GM23338 (cell line): Measurements from ENCODE around the gene TRIM8. TPM values are rescaled to one million over a fixed set of nuclear protein-coding genes. Genes with fewer than 3 reads are reported as not detected.

Experiments
- ATAC-seq: fragments of 200-7000 bp; cut with Tn5 transposase; 3 replicates; pipeline ENCODE4 v1.9.1; 2020
- DNase-seq: peaks from one replicate; pipeline ENCODE4 v3.0.0-alpha.2; 2015; ENCODE audit warnings: low spot score
- H2AFZ ChIP-seq: fragments of 200-600 bp; sonication (generic); 2 replicates; pipeline ENCODE4 v1.8.0; 2016; ENCODE audit warnings: antibody characterized with exemption, mild to moderate bottlenecking, moderate library complexity
- H3F3A ChIP-seq: fragments of 200-600 bp; sonication (generic); replicated peaks from 2 replicates; pipeline ENCODE4 v1.8.0; 2017; ENCODE audit warnings: antibody characterized with exemption, mixed run types, low read depth
- H3K27ac ChIP-seq: fragments of 200-600 bp; sonication (generic); 2 replicates; pipeline ENCODE4 v1.6.1; 2016; ENCODE audit warnings: low read depth
- H3K27me3 ChIP-seq: fragments of 200-600 bp; sonication (generic); 2 replicates; pipeline ENCODE4 v1.8.0; 2016; ENCODE audit warnings: mild to moderate bottlenecking, mixed run types, moderate library complexity; ENCODE audit not compliant: insufficient read depth
- H3K36me3 ChIP-seq: fragments of 200-600 bp; sonication (generic); 2 replicates; pipeline ENCODE4 v1.8.0; 2016; ENCODE audit warnings: mild to moderate bottlenecking; ENCODE audit not compliant: insufficient read depth
- H3K4me1 ChIP-seq: fragments of 200-600 bp; sonication (generic); 2 replicates; pipeline ENCODE4 v1.8.0; 2016; ENCODE audit warnings: mild to moderate bottlenecking, moderate library complexity; ENCODE audit not compliant: insufficient read depth
- H3K4me2 ChIP-seq: fragments of 200-600 bp; sonication (generic); 2 replicates; pipeline ENCODE4 v1.7.1; 2017; ENCODE audit warnings: mixed run types
- H3K4me3 ChIP-seq: fragments of 200-600 bp; sonication (generic); 2 replicates; pipeline ENCODE4 v1.6.1; 2016; ENCODE audit warnings: mixed run types
- H3K79me2 ChIP-seq: fragments of 200-600 bp; sonication (generic); replicated peaks from 2 replicates; pipeline ENCODE4 v1.8.0; 2017; ENCODE audit warnings: mild to moderate bottlenecking; ENCODE audit not compliant: insufficient read depth
- H3K9me2 ChIP-seq: fragments of 200-600 bp; sonication (generic); 2 replicates; pipeline ENCODE4 v1.8.0; 2017; ENCODE audit not compliant: insufficient read depth
- H4K20me1 ChIP-seq: fragments of 200-600 bp; sonication (generic); replicated peaks from 2 replicates; pipeline ENCODE4 v1.8.0; 2017; ENCODE audit warnings: mild to moderate bottlenecking; ENCODE audit not compliant: insufficient read depth
- H3K27ac Mint-ChIP-seq: 2 replicates; pipeline ENCODE4 v1.8.0; 2020; ENCODE audit warnings: inconsistent platforms, mild to moderate bottlenecking, moderate library complexity, mixed read lengths
- H3K27me3 Mint-ChIP-seq: 3 replicates; pipeline ENCODE4 v1.8.0; 2022; ENCODE audit warnings: low read depth, mild to moderate bottlenecking, moderate library complexity, mixed read lengths, inconsistent platforms; ENCODE audit not compliant: insufficient read depth, poor library complexity
- H3K36me3 Mint-ChIP-seq: 3 replicates; pipeline ENCODE4 v1.8.0; 2021; ENCODE audit warnings: low read depth, mild to moderate bottlenecking, inconsistent platforms, moderate library complexity, mixed read lengths
- H3K4me1 Mint-ChIP-seq: 3 replicates; pipeline ENCODE4 v1.8.0; 2020; ENCODE audit warnings: mild to moderate bottlenecking, inconsistent platforms, mixed read lengths
- H3K4me3 Mint-ChIP-seq: 3 replicates; pipeline ENCODE4 v1.8.0; 2021; ENCODE audit warnings: moderate library complexity, mild to moderate bottlenecking, inconsistent platforms, mixed read lengths
- H3K9me3 Mint-ChIP-seq: 3 replicates; pipeline ENCODE4 v1.8.0; 2020; ENCODE audit warnings: moderate library complexity, mild to moderate bottlenecking, inconsistent platforms, mixed read lengths
- CREB1 ChIP-seq: fragments of 250-450 bp; sonication (Bioruptor Pico); IDR thresholded peaks from 2 replicates; pipeline ENCODE4 v1.5.0; 2020; ENCODE audit warnings: low read depth, mild to moderate bottlenecking, moderate library complexity
- EZH2phosphoT487 ChIP-seq: fragments of 200-600 bp; sonication (generic); IDR thresholded peaks from one replicate; pipeline ENCODE4 v1.8.1; 2018; ENCODE audit warnings: antibody characterized with exemption; ENCODE audit not compliant: unreplicated experiment
- JUNB ChIP-seq: IDR thresholded peaks from one replicate; pipeline ENCODE4 v1.6.1; 2016; ENCODE audit warnings: antibody characterized with exemption; ENCODE audit not compliant: unreplicated experiment
- NANOG ChIP-seq: IDR thresholded peaks from 2 replicates; pipeline ENCODE4 v1.6.1; 2016; ENCODE audit warnings: antibody characterized with exemption, borderline replicate concordance
- STAT1 ChIP-seq: IDR thresholded peaks from one replicate; pipeline ENCODE4 v1.6.1; 2016; ENCODE audit warnings: antibody characterized with exemption; ENCODE audit not compliant: unreplicated experiment
- ZNF114 ChIP-seq: fragments of 250-450 bp; sonication (Bioruptor Pico); IDR thresholded peaks from 2 replicates; pipeline ENCODE4 v1.5.0; 2020; ENCODE audit warnings: mild to moderate bottlenecking, moderate library complexity
- ZNF331 ChIP-seq: fragments of 250-450 bp; sonication (Bioruptor Pico); IDR thresholded peaks from 2 replicates; pipeline ENCODE4 v1.5.0; 2020; ENCODE audit warnings: low read depth, mild to moderate bottlenecking, moderate library complexity
- polyA plus RNA-seq: library from polyadenylated mRNA; unstranded; fragments of >200 nt; fragmentation: Nextera tagmentation; extraction: Ambion mirVana; gene quantifications from 2 replicates; pipeline ENCODE4 v1.2.1, GENCODE V29; 2016
- total RNA-seq: library from RNA; depleted of rRNA; stranded (reverse); fragments of >200 nt; shearing (Covaris generic); gene quantifications from 2 replicates; pipeline ENCODE4 v1.2.3, GENCODE V29; 2014
- TF ChIP-seq, protein P1 (sequence below), 2 experiments: fragments of 200-600 bp in 1 of 2; sonication (generic) in 1 of 2; conservative IDR thresholded peaks; 2 replicates each; pipeline versions ENCODE4 v1.5.1 to v1.6.1; 2016 to 2017; ENCODE audit warnings: antibody characterized with exemption in 2 of 2, low read depth in 2 of 2, mild to moderate bottlenecking in 2 of 2, moderate library complexity in 1 of 2
- TF ChIP-seq, protein P2 (sequence below): IDR thresholded peaks from 2 replicates; pipeline ENCODE4 v1.6.1; 2016; ENCODE audit warnings: antibody characterized with exemption
- TF ChIP-seq, protein P3 (sequence below): fragments of 250-450 bp; sonication (Bioruptor Pico); IDR thresholded peaks from 2 replicates; pipeline ENCODE4 v1.5.0; 2020; ENCODE audit warnings: mild to moderate bottlenecking, moderate library complexity
- TF ChIP-seq, protein P4 (sequence below): IDR thresholded peaks from one replicate; pipeline ENCODE4 v1.6.1; 2018; ENCODE audit warnings: antibody characterized with exemption; ENCODE audit not compliant: unreplicated experiment

The TRIM8 gene
- total and polyA plus RNA-seq, 2 experiments from 2014 or later, result 15.1 to 36.7 TPM

DNA sequence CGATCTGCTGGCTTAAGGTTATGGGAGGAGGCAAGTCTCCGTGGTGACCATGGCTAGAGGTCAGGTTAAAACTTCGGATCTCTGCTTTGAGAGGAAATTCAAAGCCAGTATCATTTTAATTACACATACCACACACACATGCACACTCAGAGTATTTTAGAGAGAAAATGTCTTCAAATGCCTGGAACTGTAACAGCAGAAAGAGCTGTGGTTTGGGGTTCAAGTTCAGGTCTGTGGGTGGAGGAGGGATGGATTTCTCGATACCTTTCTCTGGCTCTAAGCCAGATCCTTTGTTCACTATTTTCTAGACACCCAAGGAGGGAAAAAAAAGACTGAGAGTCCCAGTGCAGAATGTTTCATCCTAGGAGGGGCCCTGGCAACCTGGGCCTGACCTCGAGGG, 37.4 kb downstream of the TRIM8 start:
- H4K20me1 ChIP-seq, result no peaks in the 10 kb centered on the region; the same call in 1 of the 2 replicates
- Mint-ChIP-seq H3K27ac (no peak overlapping the region), H3K4me1 (peaks cover 29% of the 10 kb centered on the region), H3K36me3 (peaks cover 30% of the 10 kb centered on the region), H3K4me3 (no peak overlapping the region), H3K27me3 (peaks cover 8% of the 10 kb centered on the region), H3K9me3 (no peaks in the 10 kb centered on the region)
- H3K79me2 ChIP-seq, result no peaks in the 10 kb centered on the region
- no peak for DNase-seq
- H3K9me2 ChIP-seq, result no peaks in the 10 kb centered on the region
- no peaks in the 10 kb centered on the region for H3K27me3 ChIP-seq
- no peak overlapping the region for H3K4me2 ChIP-seq
- H3K36me3 ChIP-seq, result no peaks in the 10 kb centered on the region
- H3K4me1 ChIP-seq, result peaks cover 20% of the 10 kb centered on the region
- 0 out of 2 replicates have a peak, but pooled peaks cover 7% of the 10 kb centered on the region for H3F3A ChIP-seq
- H3K27ac ChIP-seq, result no peak overlapping the region
- TF ChIP-seq, protein P1, sequence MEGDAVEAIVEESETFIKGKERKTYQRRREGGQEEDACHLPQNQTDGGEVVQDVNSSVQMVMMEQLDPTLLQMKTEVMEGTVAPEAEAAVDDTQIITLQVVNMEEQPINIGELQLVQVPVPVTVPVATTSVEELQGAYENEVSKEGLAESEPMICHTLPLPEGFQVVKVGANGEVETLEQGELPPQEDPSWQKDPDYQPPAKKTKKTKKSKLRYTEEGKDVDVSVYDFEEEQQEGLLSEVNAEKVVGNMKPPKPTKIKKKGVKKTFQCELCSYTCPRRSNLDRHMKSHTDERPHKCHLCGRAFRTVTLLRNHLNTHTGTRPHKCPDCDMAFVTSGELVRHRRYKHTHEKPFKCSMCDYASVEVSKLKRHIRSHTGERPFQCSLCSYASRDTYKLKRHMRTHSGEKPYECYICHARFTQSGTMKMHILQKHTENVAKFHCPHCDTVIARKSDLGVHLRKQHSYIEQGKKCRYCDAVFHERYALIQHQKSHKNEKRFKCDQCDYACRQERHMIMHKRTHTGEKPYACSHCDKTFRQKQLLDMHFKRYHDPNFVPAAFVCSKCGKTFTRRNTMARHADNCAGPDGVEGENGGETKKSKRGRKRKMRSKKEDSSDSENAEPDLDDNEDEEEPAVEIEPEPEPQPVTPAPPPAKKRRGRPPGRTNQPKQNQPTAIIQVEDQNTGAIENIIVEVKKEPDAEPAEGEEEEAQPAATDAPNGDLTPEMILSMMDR (conservative IDR thresholded peaks at IDR 0.05; ENCODE audit: low read depth in 2 of 2), result no peak
- TF ChIP-seq JUNB (no peak), ZNF114 (CRISPR knock-in tag) (no peak), CREB1 (CRISPR knock-in tag) (no peak), ZNF331 (no peak), EZH2phosphoT487 (no peak), NANOG (no peak), STAT1 (no peak)
- TF ChIP-seq, protein P2, sequence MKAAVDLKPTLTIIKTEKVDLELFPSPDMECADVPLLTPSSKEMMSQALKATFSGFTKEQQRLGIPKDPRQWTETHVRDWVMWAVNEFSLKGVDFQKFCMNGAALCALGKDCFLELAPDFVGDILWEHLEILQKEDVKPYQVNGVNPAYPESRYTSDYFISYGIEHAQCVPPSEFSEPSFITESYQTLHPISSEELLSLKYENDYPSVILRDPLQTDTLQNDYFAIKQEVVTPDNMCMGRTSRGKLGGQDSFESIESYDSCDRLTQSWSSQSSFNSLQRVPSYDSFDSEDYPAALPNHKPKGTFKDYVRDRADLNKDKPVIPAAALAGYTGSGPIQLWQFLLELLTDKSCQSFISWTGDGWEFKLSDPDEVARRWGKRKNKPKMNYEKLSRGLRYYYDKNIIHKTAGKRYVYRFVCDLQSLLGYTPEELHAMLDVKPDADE, result no peak
- H2AFZ ChIP-seq, result no peak overlapping the region
- ATAC-seq, result no peak
- no peak overlapping the region for H3K4me3 ChIP-seq

DNA sequence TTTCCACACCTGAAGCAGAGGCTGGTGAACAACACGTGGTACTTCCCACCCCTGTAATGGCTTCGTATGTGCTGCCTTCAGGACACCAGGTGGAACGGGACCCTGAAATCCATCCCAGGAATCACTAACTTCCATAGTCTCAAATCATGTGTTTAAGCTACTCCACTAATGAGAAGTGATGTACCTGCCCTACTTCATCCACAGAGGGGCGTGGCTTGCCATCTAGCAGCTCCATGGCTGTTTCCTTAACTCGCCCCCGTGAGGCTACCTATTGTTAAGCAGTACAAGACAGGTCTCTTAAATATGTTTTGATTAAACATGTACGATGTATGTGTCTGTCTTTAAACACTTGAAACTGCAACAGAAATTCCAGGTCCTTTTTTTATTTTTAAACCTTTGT, 38.1 kb downstream of the TRIM8 start:
- no peak overlapping the region for H3K27ac ChIP-seq
- Mint-ChIP-seq H3K4me1 (peaks cover 21% of the 10 kb centered on the region), H3K4me3 (no peak overlapping the region), H3K36me3 (peaks cover 30% of the 10 kb centered on the region), H3K9me3 (no peaks in the 10 kb centered on the region), H3K27me3 (peaks cover 8% of the 10 kb centered on the region), H3K27ac (no peak overlapping the region)
- no peaks in the 10 kb centered on the region for H3K27me3 ChIP-seq
- H3K4me2 ChIP-seq, result no peak overlapping the region
- H3K9me2 ChIP-seq, result no peaks in the 10 kb centered on the region
- H3K36me3 ChIP-seq, result no peaks in the 10 kb centered on the region
- no peak overlapping the region for H3K4me3 ChIP-seq
- no peaks in the 10 kb centered on the region for H3K79me2 ChIP-seq
- H3F3A ChIP-seq, result 0 out of 2 replicates have a peak, but pooled peaks cover 7% of the 10 kb centered on the region
- no peaks in the 10 kb centered on the region; the same call in 1 of the 2 replicates for H4K20me1 ChIP-seq
- H3K4me1 ChIP-seq, result peaks cover 13% of the 10 kb centered on the region
- ATAC-seq, result no peak
- no peak overlapping the region for H2AFZ ChIP-seq
- no peak for DNase-seq
- TF ChIP-seq, protein P3, sequence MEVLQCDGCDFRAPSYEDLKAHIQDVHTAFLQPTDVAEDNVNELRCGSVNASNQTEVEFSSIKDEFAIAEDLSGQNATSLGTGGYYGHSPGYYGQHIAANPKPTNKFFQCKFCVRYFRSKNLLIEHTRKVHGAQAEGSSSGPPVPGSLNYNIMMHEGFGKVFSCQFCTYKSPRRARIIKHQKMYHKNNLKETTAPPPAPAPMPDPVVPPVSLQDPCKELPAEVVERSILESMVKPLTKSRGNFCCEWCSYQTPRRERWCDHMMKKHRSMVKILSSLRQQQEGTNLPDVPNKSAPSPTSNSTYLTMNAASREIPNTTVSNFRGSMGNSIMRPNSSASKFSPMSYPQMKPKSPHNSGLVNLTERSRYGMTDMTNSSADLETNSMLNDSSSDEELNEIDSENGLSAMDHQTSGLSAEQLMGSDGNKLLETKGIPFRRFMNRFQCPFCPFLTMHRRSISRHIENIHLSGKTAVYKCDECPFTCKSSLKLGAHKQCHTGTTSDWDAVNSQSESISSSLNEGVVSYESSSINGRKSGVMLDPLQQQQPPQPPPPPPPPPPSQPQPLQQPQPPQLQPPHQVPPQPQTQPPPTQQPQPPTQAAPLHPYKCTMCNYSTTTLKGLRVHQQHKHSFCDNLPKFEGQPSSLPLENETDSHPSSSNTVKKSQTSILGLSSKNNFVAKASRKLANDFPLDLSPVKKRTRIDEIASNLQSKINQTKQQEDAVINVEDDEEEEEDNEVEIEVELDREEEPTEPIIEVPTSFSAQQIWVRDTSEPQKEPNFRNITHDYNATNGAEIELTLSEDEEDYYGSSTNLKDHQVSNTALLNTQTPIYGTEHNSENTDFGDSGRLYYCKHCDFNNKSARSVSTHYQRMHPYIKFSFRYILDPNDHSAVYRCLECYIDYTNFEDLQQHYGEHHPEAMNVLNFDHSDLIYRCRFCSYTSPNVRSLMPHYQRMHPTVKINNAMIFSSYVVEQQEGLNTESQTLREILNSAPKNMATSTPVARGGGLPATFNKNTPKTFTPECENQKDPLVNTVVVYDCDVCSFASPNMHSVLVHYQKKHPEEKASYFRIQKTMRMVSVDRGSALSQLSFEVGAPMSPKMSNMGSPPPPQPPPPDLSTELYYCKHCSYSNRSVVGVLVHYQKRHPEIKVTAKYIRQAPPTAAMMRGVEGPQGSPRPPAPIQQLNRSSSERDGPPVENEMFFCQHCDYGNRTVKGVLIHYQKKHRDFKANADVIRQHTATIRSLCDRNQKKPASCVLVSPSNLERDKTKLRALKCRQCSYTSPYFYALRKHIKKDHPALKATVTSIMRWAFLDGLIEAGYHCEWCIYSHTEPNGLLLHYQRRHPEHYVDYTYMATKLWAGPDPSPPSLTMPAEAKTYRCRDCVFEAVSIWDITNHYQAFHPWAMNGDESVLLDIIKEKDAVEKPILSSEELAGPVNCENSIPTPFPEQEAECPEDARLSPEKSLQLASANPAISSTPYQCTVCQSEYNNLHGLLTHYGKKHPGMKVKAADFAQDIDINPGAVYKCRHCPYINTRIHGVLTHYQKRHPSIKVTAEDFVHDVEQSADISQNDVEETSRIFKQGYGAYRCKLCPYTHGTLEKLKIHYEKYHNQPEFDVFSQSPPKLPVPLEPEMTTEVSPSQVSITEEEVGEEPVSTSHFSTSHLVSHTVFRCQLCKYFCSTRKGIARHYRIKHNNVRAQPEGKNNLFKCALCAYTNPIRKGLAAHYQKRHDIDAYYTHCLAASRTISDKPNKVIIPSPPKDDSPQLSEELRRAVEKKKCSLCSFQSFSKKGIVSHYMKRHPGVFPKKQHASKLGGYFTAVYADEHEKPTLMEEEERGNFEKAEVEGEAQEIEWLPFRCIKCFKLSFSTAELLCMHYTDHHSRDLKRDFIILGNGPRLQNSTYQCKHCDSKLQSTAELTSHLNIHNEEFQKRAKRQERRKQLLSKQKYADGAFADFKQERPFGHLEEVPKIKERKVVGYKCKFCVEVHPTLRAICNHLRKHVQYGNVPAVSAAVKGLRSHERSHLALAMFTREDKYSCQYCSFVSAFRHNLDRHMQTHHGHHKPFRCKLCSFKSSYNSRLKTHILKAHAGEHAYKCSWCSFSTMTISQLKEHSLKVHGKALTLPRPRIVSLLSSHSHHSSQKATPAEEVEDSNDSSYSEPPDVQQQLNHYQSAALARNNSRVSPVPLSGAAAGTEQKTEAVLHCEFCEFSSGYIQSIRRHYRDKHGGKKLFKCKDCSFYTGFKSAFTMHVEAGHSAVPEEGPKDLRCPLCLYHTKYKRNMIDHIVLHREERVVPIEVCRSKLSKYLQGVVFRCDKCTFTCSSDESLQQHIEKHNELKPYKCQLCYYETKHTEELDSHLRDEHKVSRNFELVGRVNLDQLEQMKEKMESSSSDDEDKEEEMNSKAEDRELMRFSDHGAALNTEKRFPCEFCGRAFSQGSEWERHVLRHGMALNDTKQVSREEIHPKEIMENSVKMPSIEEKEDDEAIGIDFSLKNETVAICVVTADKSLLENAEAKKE (CRISPR knock-in tag), result no peak
- TF ChIP-seq, protein P4, sequence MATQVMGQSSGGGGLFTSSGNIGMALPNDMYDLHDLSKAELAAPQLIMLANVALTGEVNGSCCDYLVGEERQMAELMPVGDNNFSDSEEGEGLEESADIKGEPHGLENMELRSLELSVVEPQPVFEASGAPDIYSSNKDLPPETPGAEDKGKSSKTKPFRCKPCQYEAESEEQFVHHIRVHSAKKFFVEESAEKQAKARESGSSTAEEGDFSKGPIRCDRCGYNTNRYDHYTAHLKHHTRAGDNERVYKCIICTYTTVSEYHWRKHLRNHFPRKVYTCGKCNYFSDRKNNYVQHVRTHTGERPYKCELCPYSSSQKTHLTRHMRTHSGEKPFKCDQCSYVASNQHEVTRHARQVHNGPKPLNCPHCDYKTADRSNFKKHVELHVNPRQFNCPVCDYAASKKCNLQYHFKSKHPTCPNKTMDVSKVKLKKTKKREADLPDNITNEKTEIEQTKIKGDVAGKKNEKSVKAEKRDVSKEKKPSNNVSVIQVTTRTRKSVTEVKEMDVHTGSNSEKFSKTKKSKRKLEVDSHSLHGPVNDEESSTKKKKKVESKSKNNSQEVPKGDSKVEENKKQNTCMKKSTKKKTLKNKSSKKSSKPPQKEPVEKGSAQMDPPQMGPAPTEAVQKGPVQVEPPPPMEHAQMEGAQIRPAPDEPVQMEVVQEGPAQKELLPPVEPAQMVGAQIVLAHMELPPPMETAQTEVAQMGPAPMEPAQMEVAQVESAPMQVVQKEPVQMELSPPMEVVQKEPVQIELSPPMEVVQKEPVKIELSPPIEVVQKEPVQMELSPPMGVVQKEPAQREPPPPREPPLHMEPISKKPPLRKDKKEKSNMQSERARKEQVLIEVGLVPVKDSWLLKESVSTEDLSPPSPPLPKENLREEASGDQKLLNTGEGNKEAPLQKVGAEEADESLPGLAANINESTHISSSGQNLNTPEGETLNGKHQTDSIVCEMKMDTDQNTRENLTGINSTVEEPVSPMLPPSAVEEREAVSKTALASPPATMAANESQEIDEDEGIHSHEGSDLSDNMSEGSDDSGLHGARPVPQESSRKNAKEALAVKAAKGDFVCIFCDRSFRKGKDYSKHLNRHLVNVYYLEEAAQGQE, result no peak
